Middle frontal gyrus (tissue), 1 donor: ENCODE measurements around the gene WDR81.
"Not testable (repeated sequence)": the region's sequence is repeated elsewhere in the genome, so short reads cannot be mapped to it uniquely, and the experiment has no call there.

Source experiments
- DNase-seq: peaks from one replicate; pipeline ENCODE4 v3.0.0-alpha.2; 2015; ENCODE audit warnings: low spot score; ENCODE audit errors: extremely low spot score

WDR81 gene

DNA sequence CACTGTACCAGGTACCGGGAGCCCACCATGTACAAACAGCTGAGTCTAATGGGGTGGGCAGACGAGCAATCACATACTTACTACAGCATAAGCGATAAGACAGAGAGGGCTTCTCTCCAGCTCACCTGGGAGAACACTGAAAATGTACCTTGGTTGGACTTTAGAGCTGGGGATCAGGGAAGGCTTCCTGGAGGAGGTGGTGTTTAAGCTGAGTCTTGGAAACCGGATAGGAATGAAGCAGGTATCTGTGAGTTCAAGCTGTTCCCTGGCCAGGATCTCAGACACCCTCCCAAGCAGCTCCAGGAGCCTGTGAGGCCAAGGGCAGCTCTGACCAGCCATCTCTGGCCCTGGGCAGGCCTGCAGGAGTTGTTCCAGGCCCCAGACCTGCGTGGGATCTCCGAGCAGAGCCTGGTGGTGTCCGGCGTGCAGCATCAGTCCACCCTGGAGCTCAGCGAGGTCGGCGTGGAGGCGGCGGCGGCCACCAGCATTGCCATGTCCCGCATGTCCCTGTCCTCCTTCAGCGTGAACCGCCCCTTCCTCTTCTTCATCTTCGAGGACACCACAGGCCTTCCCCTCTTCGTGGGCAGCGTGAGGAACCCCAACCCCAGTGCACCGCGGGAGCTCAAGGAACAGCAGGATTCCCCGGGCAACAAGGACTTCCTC is 29.4 kb downstream of the WDR81 start:
- DNase-seq = no peak

DNA sequence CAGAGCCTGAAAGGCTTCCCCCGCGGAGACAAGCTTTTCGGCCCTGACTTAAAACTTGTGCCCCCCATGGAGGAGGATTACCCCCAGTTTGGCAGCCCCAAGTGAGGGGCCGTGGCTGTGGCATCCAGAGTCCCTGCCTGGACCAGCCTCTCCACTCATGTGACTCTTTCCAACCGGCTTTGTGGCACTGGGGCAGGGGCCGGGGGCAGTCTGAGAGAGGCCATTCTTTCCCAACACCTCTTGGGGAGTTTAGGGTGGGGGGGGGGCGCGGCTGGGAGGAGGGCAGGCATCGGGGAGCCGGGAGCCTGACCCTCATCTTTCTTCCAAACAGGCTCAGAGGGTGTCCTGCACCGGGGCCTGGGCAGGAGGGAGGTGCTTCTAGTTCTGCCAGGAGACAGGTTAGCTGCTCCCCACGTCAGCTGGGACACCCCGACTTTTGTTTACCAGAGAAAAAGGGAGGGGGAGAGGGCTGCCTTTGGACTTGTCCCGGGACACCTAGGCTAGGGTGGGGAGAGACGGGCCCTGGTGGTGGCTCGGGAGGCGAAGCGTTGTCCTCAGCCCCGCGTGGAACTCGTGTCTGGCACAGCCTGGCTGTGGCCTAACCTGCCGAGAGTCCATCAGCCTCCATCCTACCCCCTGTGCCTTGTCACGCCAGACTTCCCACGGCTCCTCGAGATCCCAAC is 30.1 kb downstream of the WDR81 start:
- DNase-seq = no peak

DNA sequence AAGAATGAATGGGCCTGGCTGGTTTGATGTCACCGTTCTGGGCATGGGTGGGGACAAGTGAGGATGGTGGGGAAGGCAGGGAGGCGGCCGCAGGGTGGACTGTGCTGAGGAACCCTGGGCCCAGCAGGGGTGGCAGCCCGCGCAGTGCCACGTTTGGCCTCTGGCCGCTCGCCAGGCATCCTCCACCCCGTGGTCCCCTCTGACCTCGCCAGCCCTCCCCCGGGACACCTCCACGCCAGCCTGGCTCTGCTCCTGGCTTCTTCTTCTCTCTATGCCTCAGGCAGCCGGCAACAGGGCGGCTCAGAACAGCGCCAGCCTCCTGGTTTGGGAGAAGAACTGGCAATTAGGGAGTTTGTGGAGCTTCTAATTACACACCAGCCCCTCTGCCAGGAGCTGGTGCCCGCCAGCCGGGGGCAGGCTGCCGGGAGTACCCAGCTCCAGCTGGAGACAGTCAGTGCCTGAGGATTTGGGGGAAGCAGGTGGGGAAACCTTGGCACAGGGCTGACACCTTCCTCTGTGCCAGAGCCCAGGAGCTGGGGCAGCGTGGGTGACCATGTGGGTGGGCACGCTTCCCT is 30.8 kb downstream of the WDR81 start:
- no peak for DNase-seq

DNA sequence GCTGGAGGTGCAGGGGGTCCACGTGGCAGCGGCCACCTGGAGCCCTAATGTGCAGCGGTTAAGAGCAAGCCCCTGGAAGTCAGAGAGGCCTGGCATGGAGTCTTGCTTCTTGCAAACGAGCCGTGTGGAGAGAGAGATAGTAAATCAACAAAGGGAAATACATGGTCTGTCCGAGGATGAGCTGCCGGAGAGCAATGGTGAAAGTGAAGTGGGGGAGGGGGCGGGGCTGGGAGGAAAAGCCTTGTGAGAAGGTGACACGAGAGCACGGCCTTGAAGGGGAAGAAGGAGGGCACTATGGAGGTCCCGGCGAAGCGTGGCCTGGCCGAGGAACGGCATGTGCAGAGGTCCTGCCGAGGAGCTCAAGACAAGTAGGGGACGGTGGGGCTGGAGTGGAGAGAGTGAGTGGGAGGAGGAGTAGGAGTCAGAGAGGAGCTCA is 31.3 kb downstream of the WDR81 start:
- DNase-seq = no peak

DNA sequence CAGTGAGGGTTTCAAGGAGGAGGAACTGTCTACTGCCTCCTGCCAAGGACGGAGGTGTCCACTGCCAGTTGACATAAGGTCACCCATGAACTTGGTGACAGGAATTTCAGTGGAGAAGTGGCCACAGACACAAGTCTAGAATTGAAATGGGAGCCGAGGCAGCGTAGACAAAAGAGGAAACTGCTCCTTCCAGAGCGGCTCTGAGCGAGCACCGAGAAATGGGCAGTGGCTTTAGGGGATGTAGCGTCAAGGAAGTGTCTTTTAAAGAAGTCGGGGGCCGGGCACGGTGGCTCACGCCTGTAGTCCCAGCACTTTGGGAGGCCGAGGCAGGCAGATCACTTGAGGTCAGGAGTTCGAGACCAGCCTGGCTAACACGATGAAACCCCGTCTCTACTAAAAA is 34.3 kb downstream of the WDR81 start:
- DNase-seq = no peak

DNA sequence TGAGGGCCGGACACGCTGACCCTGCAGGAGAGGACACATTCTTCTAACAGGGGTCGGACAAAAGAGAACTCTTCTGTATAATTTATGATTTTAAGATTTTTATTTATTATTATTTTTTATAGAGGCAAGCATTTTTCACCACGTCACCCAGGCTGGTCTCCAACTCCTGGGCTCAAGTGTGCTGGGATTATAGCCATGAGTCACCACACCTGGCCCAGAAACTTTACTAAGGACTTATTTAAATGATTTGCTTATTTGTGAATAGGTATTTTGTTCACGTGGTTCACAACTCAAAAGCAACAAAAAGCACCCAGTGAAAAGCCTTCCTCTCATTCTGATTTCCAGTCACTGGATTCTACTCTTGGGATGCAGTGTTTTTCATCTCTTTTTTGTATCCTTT is 35.0 kb downstream of the WDR81 start:
- no peak for DNase-seq

DNA sequence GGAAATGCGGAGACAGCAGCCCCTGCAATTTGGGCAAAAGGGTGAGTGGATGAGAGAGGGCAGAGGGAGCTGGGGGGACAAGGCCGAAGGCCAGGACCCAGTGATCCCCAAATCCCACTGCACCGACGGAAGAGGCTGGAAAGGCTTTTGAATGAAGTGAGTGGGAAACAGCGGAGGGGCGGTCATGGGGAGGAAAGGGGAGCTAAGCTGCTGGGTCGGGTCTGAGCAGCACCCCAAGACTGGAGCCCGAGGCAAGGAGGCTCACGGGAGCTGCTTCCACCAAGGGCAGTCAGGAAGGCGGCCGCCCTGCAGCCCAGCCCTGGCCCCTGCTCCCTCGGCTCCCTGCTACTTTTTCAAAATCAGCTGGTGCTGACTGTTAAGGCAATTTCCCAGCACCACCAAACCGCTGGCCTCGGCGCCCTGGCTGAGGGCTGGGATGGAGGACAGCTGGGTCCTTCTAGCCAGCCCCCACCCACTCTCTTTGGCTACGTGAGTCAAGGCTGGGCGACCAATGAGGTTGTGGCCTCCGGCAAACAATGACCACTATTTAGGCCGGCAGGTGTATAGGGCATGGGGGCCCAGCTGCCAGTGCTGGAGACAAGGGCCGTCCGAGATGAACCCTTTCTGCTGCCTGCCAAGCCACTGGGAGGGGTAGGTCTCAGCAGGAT is 37.9 kb downstream of the WDR81 start:
- no peak for DNase-seq

DNA sequence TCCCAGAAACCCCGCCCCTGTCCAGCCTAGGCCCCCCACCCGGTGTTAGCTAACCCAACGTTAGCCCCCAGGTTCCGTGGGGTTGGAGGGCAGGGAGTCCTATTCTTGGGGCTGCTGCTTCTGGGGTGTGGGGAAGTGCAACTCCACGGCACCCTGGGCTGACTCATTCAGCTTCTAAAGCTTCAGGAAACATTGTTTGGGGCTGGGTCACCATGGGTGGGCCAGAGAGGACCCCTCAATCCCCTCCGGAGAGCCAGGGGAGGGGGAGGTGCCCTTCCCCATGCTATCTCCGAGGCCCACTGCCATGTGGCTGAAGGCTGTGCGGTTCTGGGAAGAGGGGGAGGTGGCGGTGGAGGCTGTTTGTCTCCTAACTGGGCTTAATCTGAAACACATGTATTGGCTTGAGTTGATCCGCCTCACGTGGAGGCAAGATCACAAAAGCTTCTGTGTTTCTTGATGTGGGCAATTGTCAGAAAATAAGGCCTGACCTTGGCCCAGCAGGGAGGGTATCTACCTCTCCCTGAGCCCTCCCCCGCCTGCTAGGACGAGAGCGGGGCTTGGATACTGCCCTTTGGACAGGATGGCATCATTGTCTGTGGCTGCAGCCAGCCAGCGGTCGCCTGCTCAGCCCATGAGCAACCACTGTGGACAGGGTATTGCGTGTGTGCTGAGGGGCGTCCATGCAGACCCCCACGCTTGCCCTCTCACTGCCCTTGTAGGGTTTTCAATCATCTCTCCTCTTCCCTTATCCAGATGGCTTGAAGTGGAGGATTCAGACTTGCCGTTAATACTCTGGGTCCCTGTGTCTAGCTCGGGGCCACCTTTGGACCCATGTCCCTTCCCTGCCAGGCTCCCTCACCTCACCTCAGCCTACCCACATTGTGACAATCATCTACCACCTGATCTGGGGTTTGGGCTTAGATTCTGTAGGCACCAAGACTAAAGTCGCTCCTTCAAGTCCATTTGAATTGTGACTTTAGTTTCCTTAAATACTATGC is 38.7 kb downstream of the WDR81 start:
- no peak for DNase-seq

DNA sequence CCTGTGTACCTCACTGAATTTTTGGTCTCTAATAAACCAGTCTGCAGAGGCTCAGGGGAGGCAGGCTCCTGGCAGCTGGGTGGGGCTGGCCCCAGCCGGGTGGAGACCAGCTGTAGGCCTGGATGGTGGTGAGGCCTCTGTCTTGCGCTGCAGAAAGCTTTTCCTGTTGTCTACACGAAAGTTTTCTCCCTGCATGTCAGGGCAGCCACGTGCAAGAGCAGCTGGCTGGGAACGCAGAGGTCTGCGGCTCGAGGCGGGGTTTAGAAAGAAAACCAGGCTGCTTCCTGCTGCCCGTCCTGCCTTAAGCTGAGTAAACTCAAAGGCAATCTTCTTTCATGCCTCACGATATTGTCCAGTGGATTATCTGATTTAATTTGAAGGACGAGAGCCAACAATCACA is 39.8 kb downstream of the WDR81 start:
- no peak for DNase-seq

DNA sequence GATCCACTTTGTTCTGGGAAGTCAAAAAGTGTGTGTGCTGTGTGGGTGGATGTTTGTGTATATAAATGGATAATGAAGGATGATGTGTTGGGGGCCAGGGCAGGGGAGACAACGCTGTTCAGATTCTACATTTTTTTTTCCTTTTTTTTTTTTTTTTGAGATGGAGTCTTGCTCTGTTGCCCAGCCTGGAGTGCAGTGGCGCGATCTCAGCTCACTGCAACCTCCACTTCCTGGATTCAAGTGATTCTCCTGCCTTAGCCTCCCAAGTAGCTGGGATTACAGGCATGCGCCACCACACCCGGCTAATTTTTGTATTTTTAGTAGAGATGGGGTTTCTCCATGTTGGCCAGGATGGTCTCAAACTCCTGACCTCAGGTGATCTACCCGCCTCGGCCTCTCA is 40.2 kb downstream of the WDR81 start:
- DNase-seq = not testable (repeated sequence)

DNA sequence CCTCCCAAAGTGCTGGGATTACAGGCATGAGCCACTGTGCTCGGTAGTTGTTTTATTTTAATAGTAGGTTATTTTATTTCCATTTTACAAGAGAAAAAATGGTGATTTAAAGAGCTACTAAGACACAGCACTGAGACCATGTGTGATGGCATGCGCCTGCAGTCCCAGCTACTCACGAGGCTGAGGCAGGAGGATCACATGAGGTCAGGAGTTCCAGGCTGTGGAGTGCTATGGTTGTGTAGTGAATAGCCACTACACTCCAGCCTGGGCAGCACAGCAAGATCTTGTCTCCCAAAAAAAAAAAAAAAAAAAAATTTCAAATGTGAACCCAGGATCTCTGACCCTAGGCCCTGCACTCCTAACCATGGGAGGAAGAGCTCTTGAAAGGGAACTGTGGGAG is 41.1 kb downstream of the WDR81 start:
- DNase-seq = no peak

DNA sequence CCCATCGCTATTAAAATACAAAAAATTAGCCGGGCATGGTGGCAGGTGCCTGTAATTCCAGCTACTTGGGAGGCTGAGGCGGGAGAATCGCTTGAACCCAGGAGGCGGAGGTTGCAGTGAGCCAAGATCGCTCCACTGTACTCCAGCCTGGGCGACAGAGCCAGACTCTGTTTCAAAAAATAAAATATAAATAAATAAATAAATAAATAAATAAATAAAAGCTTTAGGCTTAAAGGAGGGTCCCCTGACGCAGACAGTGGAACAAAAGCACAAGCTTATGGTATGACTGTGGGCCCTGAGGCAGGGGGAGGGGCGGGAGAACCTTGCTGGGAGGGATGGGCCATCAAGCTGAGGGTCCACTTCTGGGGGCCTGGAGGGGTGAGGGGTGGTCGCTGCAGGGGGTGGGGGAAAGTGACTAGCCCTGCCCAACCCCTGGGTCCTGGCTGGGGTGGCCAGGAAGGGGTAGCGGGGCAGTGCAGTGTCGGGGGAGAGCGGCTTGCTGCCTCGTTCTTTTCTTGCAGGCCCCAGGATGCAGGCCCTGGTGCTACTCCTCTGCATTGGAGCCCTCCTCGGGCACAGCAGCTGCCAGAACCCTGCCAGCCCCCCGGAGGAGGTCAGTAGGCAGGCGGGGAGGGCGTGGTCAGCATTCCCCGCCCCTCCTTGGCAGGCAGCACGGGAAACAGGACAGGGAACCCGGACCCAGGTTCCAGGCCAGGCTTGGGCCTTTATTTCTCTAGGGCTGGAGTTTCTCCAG is 42.1 kb downstream of the WDR81 start:
- no peak for DNase-seq

DNA sequence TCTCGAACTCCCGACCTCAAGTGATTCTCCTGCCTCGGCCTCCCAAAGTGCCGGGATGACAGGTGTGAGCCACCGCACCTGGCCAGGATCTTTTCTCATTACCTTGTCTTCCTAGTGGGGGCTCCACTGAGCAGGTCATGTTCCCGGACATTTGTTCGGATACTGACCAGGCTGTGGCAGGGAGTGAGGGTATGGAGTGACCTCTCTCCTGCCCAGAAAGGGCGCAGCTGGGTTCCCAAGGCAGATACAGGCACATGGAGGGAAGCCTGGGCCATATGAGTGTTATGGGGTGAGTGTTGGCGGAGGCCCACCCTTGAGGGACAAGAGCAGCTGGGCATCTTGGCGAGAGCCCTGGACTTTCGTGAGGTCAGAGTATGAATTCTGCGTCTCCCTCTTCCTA is 42.9 kb downstream of the WDR81 start:
- DNase-seq = no peak

DNA sequence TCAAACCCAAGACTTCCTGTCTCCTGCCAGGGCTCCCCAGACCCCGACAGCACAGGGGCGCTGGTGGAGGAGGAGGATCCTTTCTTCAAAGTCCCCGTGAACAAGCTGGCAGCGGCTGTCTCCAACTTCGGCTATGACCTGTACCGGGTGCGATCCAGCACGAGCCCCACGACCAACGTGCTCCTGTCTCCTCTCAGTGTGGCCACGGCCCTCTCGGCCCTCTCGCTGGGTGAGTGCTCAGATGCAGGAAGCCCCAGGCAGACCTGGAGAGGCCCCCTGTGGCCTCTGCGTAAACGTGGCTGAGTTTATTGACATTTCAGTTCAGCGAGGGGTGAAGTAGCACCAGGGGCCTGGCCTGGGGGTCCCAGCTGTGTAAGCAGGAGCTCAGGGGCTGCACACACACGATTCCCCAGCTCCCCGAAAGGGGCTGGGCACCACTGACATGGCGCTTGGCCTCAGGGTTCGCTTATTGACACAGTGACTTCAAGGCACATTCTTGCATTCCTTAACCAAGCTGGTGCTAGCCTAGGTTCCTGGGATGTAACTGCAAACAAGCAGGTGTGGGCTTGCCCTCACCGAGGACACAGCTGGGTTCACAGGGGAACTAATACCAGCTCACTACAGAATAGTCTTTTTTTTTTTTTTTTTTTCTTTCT is 45.4 kb downstream of the WDR81 start:
- DNase-seq = no peak

DNA sequence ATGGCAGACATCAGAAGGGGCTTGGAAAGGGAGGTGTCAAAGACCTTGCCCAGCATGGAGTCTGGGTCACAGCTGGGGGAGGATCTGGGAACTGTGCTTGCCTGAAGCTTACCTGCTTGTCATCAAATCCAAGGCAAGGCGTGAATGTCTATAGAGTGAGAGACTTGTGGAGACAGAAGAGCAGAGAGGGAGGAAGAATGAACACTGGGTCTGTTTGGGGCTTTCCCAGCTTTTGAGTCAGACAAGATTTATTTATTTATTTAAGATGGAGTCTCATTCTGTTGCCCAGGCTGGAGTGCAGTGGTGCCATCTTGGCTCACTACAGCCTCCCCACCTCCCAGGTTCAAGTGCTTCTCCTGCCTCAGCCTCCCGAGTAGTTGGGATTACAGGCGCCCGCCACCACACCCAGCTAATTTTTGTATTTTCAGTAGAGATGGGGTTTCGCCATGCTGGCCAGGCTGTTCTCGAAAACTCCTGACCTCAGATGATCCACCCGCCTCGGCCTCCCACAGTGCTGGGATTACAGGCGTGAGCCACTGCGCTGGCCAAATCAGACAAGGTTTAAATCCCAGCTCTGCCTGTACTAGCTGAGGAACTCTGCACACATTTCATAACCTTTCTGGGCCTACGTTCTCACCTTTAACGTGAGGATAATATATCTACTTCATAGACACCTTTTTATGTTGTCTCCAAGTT is 48.6 kb downstream of the WDR81 start:
- not testable (repeated sequence) for DNase-seq

DNA sequence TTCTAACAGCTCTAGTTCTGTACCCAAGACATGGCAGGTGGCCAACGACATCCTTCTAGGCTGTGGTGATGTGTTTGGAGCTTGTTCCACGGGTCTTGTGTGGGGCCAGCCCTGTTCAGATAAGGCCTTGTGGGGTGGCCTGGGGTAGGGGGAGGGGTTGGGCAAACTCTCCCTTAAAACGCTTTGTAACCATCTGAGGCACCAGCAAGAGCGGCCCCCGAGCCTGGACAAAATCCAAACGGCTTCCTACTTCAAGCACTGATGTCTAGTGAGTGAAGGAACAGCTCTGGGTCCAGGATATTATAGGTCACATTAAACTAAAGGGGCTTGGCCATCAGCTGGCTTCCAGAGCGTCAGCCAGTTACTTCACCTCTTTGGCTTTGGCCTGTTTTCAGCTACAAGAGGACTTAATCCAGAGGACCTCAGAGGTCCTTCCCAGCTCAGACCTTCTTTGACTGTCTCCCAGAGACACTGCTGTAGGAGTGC is 49.2 kb downstream of the WDR81 start:
- DNase-seq = no peak

DNA sequence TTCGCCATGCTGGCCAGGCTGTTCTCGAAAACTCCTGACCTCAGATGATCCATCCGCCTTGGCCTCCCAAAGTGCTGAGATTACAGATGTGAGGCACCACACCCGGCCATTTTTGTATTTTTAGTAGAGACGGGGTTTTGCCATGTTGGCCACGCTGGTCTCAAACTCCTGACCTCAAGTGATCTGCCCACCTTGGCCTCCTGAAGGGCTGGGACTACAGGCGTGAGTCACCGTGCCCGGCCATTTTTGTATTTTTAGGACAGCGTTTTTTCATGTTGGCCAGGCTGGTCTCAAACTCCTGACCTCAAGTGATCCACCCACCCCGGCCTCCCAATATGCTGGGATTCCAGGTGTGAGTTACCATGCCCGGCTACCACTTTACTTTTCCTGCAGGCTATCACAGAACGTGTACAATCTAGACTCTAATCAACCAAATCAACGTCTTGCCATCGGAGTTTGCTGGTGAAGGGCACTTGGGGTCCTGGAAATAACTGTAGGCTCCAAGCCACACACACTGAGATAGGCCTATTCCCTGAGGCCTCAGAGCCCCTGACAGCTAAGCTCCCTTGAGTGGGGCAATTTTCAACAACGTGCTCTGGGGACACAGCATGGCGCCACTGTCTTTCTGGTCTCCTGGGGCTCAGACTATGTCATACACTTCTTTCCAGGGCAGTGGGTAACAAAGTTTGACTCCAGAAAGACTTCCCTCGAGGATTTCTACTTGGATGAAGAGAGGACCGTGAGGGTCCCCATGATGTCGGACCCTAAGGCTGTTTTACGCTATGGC is 50.1 kb downstream of the WDR81 start:
- DNase-seq = no peak

DNA sequence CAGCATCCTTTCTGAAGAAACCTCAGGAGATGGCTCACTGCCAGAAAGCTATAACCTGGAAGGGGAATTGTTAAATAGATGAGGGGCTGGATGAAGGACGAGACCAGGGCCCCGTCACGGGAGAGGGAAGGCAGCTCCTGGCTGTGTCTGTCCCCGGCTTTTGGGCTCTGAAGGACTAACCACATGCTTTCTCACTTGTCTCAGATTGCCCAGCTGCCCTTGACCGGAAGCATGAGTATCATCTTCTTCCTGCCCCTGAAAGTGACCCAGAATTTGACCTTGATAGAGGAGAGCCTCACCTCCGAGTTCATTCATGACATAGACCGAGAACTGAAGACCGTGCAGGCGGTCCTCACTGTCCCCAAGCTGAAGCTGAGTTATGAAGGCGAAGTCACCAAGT is 51.8 kb downstream of the WDR81 start:
- DNase-seq = no peak
